GM19193 (cell line): Measurements from ENCODE around the gene DOLPP1.

Source experiments
- POLR2A ChIP-seq: IDR thresholded peaks from 4 replicates; pipeline ENCODE4 v1.6.1; 2011; ENCODE audit not compliant: insufficient read depth, insufficient read length; ENCODE audit errors: extremely low read depth

Gene DOLPP1

GRCh38 chr9:129110740-129111527 is 30.0 kb downstream of the DOLPP1 start, which contains the start of the genes CRAT and PTPA:
Gene CRAT (minus strand): TSS chr9:129110793. CDS start chr9:129110509, 284 bp downstream.
Gene PTPA (plus strand): TSS chr9:129111415. CDS start chr9:129111601, 186 bp downstream.
- TF ChIP-seq POLR2A, result peak; percentile 87

GRCh38 chr9:129111528-129112151 is 30.7 kb downstream of the DOLPP1 start:
- peak; percentile 55 for TF ChIP-seq POLR2A

GRCh38 chr9:129113645-129114304 is 32.9 kb downstream of the DOLPP1 start:
- TF ChIP-seq POLR2A, result no peak

- TF ChIP-seq POLR2A, result no peak
These were observed 37.9 kb downstream of the DOLPP1 start for GRCh38 chr9:129118799-129119198.

- TF ChIP-seq POLR2A, result no peak
These were observed 40.6 kb downstream of the DOLPP1 start for GRCh38 chr9:129121483-129121882.

GRCh38 chr9:129122133-129122532 is 41.2 kb downstream of the DOLPP1 start:
- no peak for TF ChIP-seq POLR2A

- no peak for TF ChIP-seq POLR2A
These were observed 43.7 kb downstream of the DOLPP1 start for GRCh38 chr9:129124506-129125069.

- TF ChIP-seq POLR2A, result no peak
These were observed 44.6 kb downstream of the DOLPP1 start for GRCh38 chr9:129125478-129125877.

- no peak for TF ChIP-seq POLR2A
These were observed 46.1 kb downstream of the DOLPP1 start for GRCh38 chr9:129126749-129127618.

- TF ChIP-seq POLR2A, result no peak
These were observed 47.8 kb downstream of the DOLPP1 start for GRCh38 chr9:129128689-129129088.

GRCh38 chr9:129130791-129131190 is 49.9 kb downstream of the DOLPP1 start:
- TF ChIP-seq POLR2A, result no peak

GRCh38 chr9:129131300-129132145 is 50.6 kb downstream of the DOLPP1 start:
- TF ChIP-seq POLR2A, result peak; percentile 15

- no peak for TF ChIP-seq POLR2A
These were observed 52.2 kb downstream of the DOLPP1 start for GRCh38 chr9:129133082-129133481.
